ENCODE data around the gene UNC13A. TPM values are rescaled to one million over a fixed set of nuclear protein-coding genes. Genes with fewer than 3 reads are reported as not detected.

UNC13A gene
- total and polyA plus RNA-seq, 2 of the 8 experiments (the other 6 are each of a cell fraction or from before 2014, with no cell fraction given) = 13.1 to 47.6 TPM

GRCh38 chr19:17724655-17725054 lies 36.5 kb upstream of the UNC13A start:
- Histone ChIP-seq H3K27ac (ENCODE audit: low read depth, low read length) (no peak overlapping the region), H3K23ac (ENCODE audit: insufficient read length) (no peak overlapping the region), H2BK12ac (ENCODE audit: low read depth, low read length) (no peak overlapping the region), H3K23me2 (ENCODE audit: low read depth, low read length) (peaks cover 6% of the 10 kb centered on the region; the same call in 1 of the 2 replicates), H3K4me2 (ENCODE audit: insufficient read depth in 1 of 2, low read depth in 2 of 2, low read length in 2 of 2) (no peak overlapping the region), H2BK120ac (replicated peaks; ENCODE audit: low read depth, low read length) (no peak overlapping the region), H2AK5ac (ENCODE audit: low read depth, low read length) (no peak overlapping the region), H3K36me3 (ENCODE audit: control insufficient read depth in 2 of 4, insufficient read depth in 4 of 4, low read length in 3 of 4) (peaks cover 14 to 52% (median 31%) of the 10 kb centered on the region in 4 experiments), H2BK5ac (ENCODE audit: low read depth, low read length) (no peak overlapping the region), H3K14ac (ENCODE audit: insufficient read length) (no peak overlapping the region), H3K18ac (ENCODE audit: extremely low read depth, low read length) (no peak overlapping the region), H2AFZ (ENCODE audit: low read length) (no peak overlapping the region), H3K27me3 (replicated peaks in 1 of 4; ENCODE audit: control insufficient read depth in 3 of 4, extremely low read depth in 1 of 4, insufficient read depth in 3 of 4, low read length in 3 of 4) (no peaks in the 10 kb centered on the region), H3K79me2 (ENCODE audit: control insufficient read depth in 1 of 2, insufficient read depth in 2 of 2, low read length in 2 of 2) (peaks cover 17 to 43% of the 10 kb centered on the region in 2 experiments), H3K9ac (replicated peaks in 1 of 4; ENCODE audit: extremely low read depth in 1 of 4, low read depth in 3 of 4, low read length in 3 of 4) (no peak overlapping the region), H3K4me3 (ENCODE audit: extremely low read depth in 1 of 4, insufficient read depth in 2 of 4, low read depth in 3 of 4, low read length in 4 of 4) (no peak overlapping the region), H4K5ac (ENCODE audit: insufficient read length, low read depth, low read length) (no peak overlapping the region), H3K79me1 (ENCODE audit: low read depth, low read length) (peaks cover 14% of the 10 kb centered on the region; the same call in 1 of the 2 replicates), H4K20me1 (replicated peaks in 1 of 2; ENCODE audit: control insufficient read depth in 1 of 2, insufficient read depth in 2 of 2, low read length in 2 of 2) (peaks cover 24 to 36% of the 10 kb centered on the region in 2 experiments), H2BK15ac (ENCODE audit: low read length) (no peak overlapping the region), H3K9me3 (ENCODE audit: insufficient read depth in 2 of 2, low read depth in 1 of 2, low read length in 1 of 2) (no peaks in the 10 kb centered on the region), H3K56ac (replicated peaks; ENCODE audit: insufficient read length, low read depth, low read length) (no peak overlapping the region), H2BK20ac (ENCODE audit: low read length) (no peak overlapping the region), H3K4me1 (replicated peaks in 1 of 4; ENCODE audit: control insufficient read depth in 3 of 4, insufficient read depth in 4 of 4, low read length in 3 of 4) (peaks cover 0 to 8% (median 6%) of the 10 kb centered on the region in 4 experiments; a peak in 5 of 7 replicates), H4K8ac (ENCODE audit: extremely low read depth, insufficient read depth, low read length) (no peak overlapping the region), H3K4ac (replicated peaks; ENCODE audit: insufficient read length, low read depth, low read length) (no peak overlapping the region), H4K91ac (replicated peaks; ENCODE audit: insufficient read length, low read length) (no peak overlapping the region)
- no peak for DNase-seq (ENCODE audit: low read depth in 1 of 2, low spot score in 2 of 2)
- ChIA-PET POLR2A (ENCODE audit: partially characterized antibody) (interaction anchor here (0.8 to 2.6 kb wide), 4 partner anchors 14 to 39 kb away, joined by 3 to 7 read pairs (median 4); no protein-coding TSS in a partner anchor), CTCF (ENCODE audit: partially characterized antibody) (interaction anchor here (0.5 to 6.8 kb wide), 15 partner anchors 8 to 468 kb away, joined by 3 to 78 read pairs (median 5); no protein-coding TSS in a partner anchor)
- no peak for FAIRE-seq
- WGBS, 2 experiments (ENCODE audit: extremely low coverage in 1 of 2, insufficient coverage in 1 of 2, insufficient read length in 1 of 2, insufficient replicate concordance in 2 of 2, low coverage in 1 of 2, low lambda C conversion rate in 2 of 2, missing lambda C conversion rate in 1 of 2) = 86% methylated on average over 7 of the region's 7 CpGs; no CpG with 5 or more reads in 1 of the 2 experiments
- no peak for TF ChIP-seq CTCF (IDR thresholded peaks at IDR 0.05; ENCODE audit: control extremely low read depth in 1 of 3, insufficient read depth in 1 of 3, low read depth in 1 of 3, low read length in 3 of 3)
- no peak for TF ChIP-seq USF2 (IDR thresholded peaks at IDR 0.05; ENCODE audit: low read length)
- no peak for TF ChIP-seq NANOG (IDR thresholded peaks at IDR 0.05; ENCODE audit: insufficient read depth, low read depth, low read length, poor library complexity, severe bottlenecking)
- TF ChIP-seq EGR1 (IDR thresholded peaks at IDR 0.05; ENCODE audit: borderline replicate concordance, low read depth, low read length) = no peak
- no peak for TF ChIP-seq MAFK (IDR thresholded peaks at IDR 0.05; ENCODE audit: low read depth, low read length)
- TF ChIP-seq SIX5 (IDR thresholded peaks at IDR 0.05; ENCODE audit: low read depth, low read length) = no peak
- no peak for TF ChIP-seq HDAC6 (IDR thresholded peaks at IDR 0.05; ENCODE audit: low read depth, low read length)
- TF ChIP-seq GABPA (IDR thresholded peaks at IDR 0.05; ENCODE audit: borderline replicate concordance, insufficient read depth, low read length) = no peak
- no peak for TF ChIP-seq MAX (IDR thresholded peaks at IDR 0.05)
